ENCODE data around the gene POLD4. TPM values are rescaled to one million over a fixed set of nuclear protein-coding genes. Genes with fewer than 3 reads are reported as not detected.

Gene POLD4
- total RNA-seq, 1 donor from 2014 or later, result 39.8 TPM

- H3K27me3 Mint-ChIP-seq (ENCODE audit: insufficient read depth), result peaks cover 60% of the 10 kb centered on the region
- peaks cover 26% of the 10 kb centered on the region for H3K4me1 Mint-ChIP-seq (ENCODE audit: low read depth)
- intact Hi-C loops (cut with micrococcal nuclease), result no loop called here
- H3K36me3 Mint-ChIP-seq (ENCODE audit: low read depth), result no peaks in the 10 kb centered on the region
- no peak overlapping the region for H3K4me3 Mint-ChIP-seq
- H3K27ac Mint-ChIP-seq, result no peak overlapping the region
- H3K9me3 Mint-ChIP-seq, result no peaks in the 10 kb centered on the region
- DNase-seq (ENCODE audit: low spot score), result no peak
These were observed 19.1 kb upstream of the POLD4 start for GRCh38 chr11:67372321-67372992.

DNA sequence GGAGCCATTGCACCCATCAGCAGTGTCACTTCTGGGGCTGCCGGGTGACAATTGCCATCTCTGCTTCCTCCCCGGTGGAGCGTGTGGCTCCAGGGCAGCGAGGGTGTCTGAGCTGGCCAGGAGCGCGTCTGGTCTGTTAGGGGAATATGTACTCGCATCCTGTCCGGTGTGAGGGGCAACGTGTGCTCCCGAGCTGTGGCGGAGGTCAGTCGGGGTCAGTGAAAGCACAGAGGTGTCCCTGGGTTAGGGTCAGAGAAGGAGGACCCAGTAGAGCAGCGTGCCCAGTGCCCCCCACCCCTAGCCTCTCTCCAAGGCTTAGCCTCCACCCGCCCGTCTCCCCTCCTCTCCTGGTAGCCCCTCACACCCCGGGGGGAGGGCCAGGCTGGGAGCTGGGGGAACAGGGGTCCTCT, 18.6 kb upstream of the POLD4 start:
- intact Hi-C loops (cut with micrococcal nuclease), result no loop called here
- H3K4me1 Mint-ChIP-seq (ENCODE audit: low read depth), result peaks cover 26% of the 10 kb centered on the region
- H3K27ac Mint-ChIP-seq, result peak overlapping the region; percentile 49
- no peak for DNase-seq (ENCODE audit: low spot score)
- H3K4me3 Mint-ChIP-seq, result peak overlapping the region; percentile 80
- peaks cover 62% of the 10 kb centered on the region for H3K27me3 Mint-ChIP-seq (ENCODE audit: insufficient read depth)
- H3K9me3 Mint-ChIP-seq, result no peaks in the 10 kb centered on the region
- H3K36me3 Mint-ChIP-seq (ENCODE audit: low read depth), result no peaks in the 10 kb centered on the region

DNA sequence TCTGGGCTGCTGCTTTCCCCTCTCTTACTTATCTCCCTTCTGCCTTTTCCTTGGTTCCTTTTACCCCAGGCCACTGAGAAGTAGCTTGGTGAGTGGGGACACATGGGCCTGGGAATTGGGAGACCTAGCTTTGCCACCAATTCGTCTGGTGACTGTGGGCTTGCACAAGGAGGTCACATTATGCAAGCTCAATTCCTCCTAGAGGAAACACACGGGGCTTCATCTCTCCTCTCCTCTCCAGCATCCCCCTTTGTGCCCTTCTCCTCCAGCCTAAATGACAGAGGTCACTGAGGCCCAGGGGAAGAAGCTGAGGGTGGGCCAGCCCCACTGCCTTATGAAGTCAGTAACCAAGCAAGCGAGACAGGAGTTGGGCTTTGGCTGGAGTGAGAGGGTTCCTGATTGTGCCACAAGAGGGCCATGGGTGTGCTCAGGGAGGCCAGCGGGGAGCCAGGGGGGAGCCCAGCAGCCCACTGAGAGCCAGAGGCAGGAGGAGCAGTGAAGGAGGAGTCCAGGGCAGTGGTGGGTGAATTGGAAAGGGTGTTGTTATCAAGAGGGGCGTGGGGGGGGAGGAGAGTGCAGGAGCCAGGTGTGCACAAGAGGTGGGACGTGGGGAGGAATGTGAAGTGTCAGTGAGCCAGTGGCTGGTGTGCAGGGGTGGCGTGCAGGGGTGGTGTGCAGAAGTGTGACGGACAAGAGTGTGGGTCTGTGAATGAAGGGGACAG, 18.0 kb upstream of the POLD4 start:
- intact Hi-C loops (cut with micrococcal nuclease), result no loop called here
- Mint-ChIP-seq H3K27ac (peak overlapping the region; percentile 49), H3K36me3 (ENCODE audit: low read depth) (no peaks in the 10 kb centered on the region), H3K27me3 (ENCODE audit: insufficient read depth) (peaks cover 58% of the 10 kb centered on the region), H3K9me3 (no peaks in the 10 kb centered on the region), H3K4me1 (ENCODE audit: low read depth) (peaks cover 26% of the 10 kb centered on the region), H3K4me3 (peak overlapping the region; percentile 80)
- no peak for DNase-seq (ENCODE audit: low spot score)

- H3K36me3 Mint-ChIP-seq (ENCODE audit: low read depth), result no peaks in the 10 kb centered on the region
- H3K27me3 Mint-ChIP-seq (ENCODE audit: insufficient read depth), result peaks cover 57% of the 10 kb centered on the region
- intact Hi-C loops (cut with micrococcal nuclease), result no loop called here
- H3K27ac Mint-ChIP-seq, result no peak overlapping the region
- no peaks in the 10 kb centered on the region for H3K9me3 Mint-ChIP-seq
- no peak for DNase-seq (ENCODE audit: low spot score)
- peak overlapping the region; percentile 37 for H3K4me3 Mint-ChIP-seq
- H3K4me1 Mint-ChIP-seq (ENCODE audit: low read depth), result peaks cover 26% of the 10 kb centered on the region
These were observed 17.2 kb upstream of the POLD4 start for GRCh38 chr11:67370351-67371076.

GRCh38 chr11:67369801-67370284, 16.5 kb upstream of the POLD4 start:
- H3K4me3 Mint-ChIP-seq, result no peak overlapping the region
- no peaks in the 10 kb centered on the region for H3K9me3 Mint-ChIP-seq
- no peaks in the 10 kb centered on the region for H3K36me3 Mint-ChIP-seq (ENCODE audit: low read depth)
- no peak for DNase-seq (ENCODE audit: low spot score)
- peaks cover 27% of the 10 kb centered on the region for H3K4me1 Mint-ChIP-seq (ENCODE audit: low read depth)
- no peak overlapping the region for H3K27ac Mint-ChIP-seq
- H3K27me3 Mint-ChIP-seq (ENCODE audit: insufficient read depth), result peaks cover 56% of the 10 kb centered on the region
- intact Hi-C loops (cut with micrococcal nuclease), result no loop called here

DNA sequence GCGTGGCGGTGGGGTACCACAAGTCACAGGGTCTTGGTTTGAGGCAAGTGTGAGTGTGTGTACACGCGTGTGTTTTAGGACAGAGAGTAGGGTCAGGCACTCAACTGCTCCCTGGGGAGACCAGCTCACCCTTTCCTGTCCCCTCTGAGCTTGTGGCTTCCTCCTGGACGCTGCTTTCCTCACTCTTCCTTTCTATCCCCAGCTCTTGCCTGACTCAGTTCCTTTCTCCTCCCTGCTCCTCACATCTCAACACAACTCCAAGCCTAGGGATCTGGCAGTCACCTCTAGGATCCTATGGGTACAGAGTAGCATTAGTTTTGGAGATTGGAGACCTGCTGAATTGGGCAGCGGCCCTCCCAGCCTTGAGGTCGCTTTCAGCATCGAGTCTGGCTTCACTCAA, 15.9 kb upstream of the POLD4 start:
- intact Hi-C loops (cut with micrococcal nuclease), result no loop called here
- no peak for DNase-seq (ENCODE audit: low spot score)
- no peaks in the 10 kb centered on the region for H3K36me3 Mint-ChIP-seq (ENCODE audit: low read depth)
- H3K27me3 Mint-ChIP-seq (ENCODE audit: insufficient read depth), result peaks cover 52% of the 10 kb centered on the region
- H3K9me3 Mint-ChIP-seq, result no peaks in the 10 kb centered on the region
- no peak overlapping the region for H3K27ac Mint-ChIP-seq
- peaks cover 27% of the 10 kb centered on the region for H3K4me1 Mint-ChIP-seq (ENCODE audit: low read depth)
- no peak overlapping the region for H3K4me3 Mint-ChIP-seq

DNA sequence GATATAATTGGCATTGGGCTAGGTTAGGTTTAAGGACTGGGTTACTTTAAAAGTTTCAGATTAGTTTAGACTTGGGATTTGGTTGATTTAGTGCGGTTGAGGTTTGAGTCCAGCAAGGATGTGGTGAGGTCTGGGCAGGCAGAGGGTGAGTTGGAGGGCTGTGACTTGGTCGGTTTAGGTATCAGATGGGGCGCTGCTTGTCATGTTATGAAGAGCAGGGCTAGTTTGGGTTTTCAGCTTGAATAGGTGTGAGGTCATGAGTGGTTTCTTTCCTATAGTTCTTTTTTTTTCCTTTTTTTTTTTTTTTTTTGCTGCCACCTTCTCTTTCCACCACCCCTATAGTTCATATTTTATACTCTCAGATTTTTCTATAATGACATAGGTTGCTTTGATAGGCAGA, 15.3 kb upstream of the POLD4 start:
- H3K27me3 Mint-ChIP-seq (ENCODE audit: insufficient read depth), result peaks cover 48% of the 10 kb centered on the region

GRCh38 chr11:67367761-67368227, 14.4 kb upstream of the POLD4 start:
- intact Hi-C loops (cut with micrococcal nuclease), result loop anchor here (1.0 kb wide), 1 partner anchor 10 kb away; no protein-coding TSS in a partner anchor
- H3K9me3 Mint-ChIP-seq, result no peaks in the 10 kb centered on the region
- H3K27me3 Mint-ChIP-seq (ENCODE audit: insufficient read depth), result peaks cover 48% of the 10 kb centered on the region
- H3K4me1 Mint-ChIP-seq (ENCODE audit: low read depth), result peaks cover 21% of the 10 kb centered on the region
- H3K27ac Mint-ChIP-seq, result no peak overlapping the region
- H3K4me3 Mint-ChIP-seq, result no peak overlapping the region
- no peak for DNase-seq (ENCODE audit: low spot score)
- no peaks in the 10 kb centered on the region for H3K36me3 Mint-ChIP-seq (ENCODE audit: low read depth)

More for the DNA sequence above, 15.3 kb upstream of the POLD4 start:
- Mint-ChIP-seq H3K4me1 (ENCODE audit: low read depth) (peaks cover 21% of the 10 kb centered on the region), H3K27ac (no peak overlapping the region), H3K9me3 (no peaks in the 10 kb centered on the region), H3K36me3 (ENCODE audit: low read depth) (no peaks in the 10 kb centered on the region), H3K4me3 (no peak overlapping the region)
- DNase-seq (ENCODE audit: low spot score), result no peak
- intact Hi-C loops (cut with micrococcal nuclease), result loop anchor here (1.0 kb wide), 1 partner anchor 11 kb away; no protein-coding TSS in a partner anchor

- no peak for DNase-seq (ENCODE audit: low spot score)
- Mint-ChIP-seq H3K27me3 (ENCODE audit: insufficient read depth) (peaks cover 55% of the 10 kb centered on the region), H3K27ac (no peak overlapping the region), H3K9me3 (no peaks in the 10 kb centered on the region), H3K4me1 (ENCODE audit: low read depth) (peaks cover 21% of the 10 kb centered on the region), H3K4me3 (no peak overlapping the region), H3K36me3 (ENCODE audit: low read depth) (no peaks in the 10 kb centered on the region)
- intact Hi-C loops (cut with micrococcal nuclease), result no loop called here
These were observed 13.8 kb upstream of the POLD4 start for GRCh38 chr11:67366961-67367760.

GRCh38 chr11:67366546-67366945, 13.2 kb upstream of the POLD4 start:
- H3K27me3 Mint-ChIP-seq (ENCODE audit: insufficient read depth), result peaks cover 52% of the 10 kb centered on the region
- intact Hi-C loops (cut with micrococcal nuclease), result no loop called here
- DNase-seq (ENCODE audit: low spot score), result no peak

DNA sequence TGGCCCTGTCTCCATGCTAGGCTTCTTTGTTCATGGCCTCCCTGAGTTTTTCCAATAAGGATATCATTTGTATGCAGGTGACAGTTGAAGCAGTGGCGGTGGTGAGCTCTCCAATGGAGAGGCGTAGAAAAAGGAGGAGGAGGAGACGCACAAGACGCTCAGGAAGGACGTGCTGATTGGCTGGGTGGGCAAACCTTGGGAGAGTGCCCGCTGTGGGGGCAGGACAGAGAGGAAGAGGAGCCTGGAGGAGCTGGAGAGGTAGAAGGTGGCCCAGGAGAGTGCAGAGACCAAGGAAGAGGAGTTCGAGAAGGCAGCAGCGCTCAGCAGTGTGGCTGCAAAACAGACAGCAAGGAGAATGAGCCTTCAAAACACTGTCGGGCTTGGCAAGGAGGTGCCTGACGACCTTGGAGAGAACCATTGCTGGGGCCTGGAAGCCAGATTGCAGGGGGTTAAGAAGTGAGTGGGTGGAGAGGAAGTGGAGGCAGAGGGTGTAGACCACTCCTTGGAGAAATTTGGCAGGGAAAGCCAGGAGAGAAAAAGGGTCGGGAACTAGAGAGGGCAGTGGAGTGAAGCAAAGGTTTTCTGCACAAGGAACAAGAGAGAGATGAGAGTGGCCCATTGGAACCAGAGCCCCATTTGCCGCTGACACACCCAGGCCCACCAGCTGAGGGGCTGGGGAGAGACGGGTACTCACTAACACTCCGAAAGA, 12.5 kb upstream of the POLD4 start:
- peaks cover 51% of the 10 kb centered on the region for H3K27me3 Mint-ChIP-seq (ENCODE audit: insufficient read depth)
- no peaks in the 10 kb centered on the region for H3K36me3 Mint-ChIP-seq (ENCODE audit: low read depth)
- DNase-seq (ENCODE audit: low spot score), result no peak
- no peak overlapping the region for H3K27ac Mint-ChIP-seq
- H3K4me3 Mint-ChIP-seq, result no peak overlapping the region
- H3K4me1 Mint-ChIP-seq (ENCODE audit: low read depth), result peaks cover 12% of the 10 kb centered on the region
- H3K9me3 Mint-ChIP-seq, result no peaks in the 10 kb centered on the region
- intact Hi-C loops (cut with micrococcal nuclease), result no loop called here

More at GRCh38 chr11:67366546-67366945, 13.2 kb upstream of the POLD4 start:
- H3K27ac Mint-ChIP-seq, result no peak overlapping the region
- H3K4me1 Mint-ChIP-seq (ENCODE audit: low read depth), result peaks cover 18% of the 10 kb centered on the region
- no peaks in the 10 kb centered on the region for H3K36me3 Mint-ChIP-seq (ENCODE audit: low read depth)
- no peak overlapping the region for H3K4me3 Mint-ChIP-seq
- H3K9me3 Mint-ChIP-seq, result no peaks in the 10 kb centered on the region

Measured in activated T-helper 1 cell treated with anti-CD3 and anti-CD28 coated beads, Interleukin-12 subunit alpha, Interleukin-12 subunit beta, Interleukin-2, Interleukin-4 antibody, amounts not matched to agents 30 ng/mL and 10 ng/mL and 1 ng/mL, durations not matched to agents 14 hours and 24 hours and 36 hours (primary cell).